Measurements from ENCODE around the gene GRIK4.

DNA sequence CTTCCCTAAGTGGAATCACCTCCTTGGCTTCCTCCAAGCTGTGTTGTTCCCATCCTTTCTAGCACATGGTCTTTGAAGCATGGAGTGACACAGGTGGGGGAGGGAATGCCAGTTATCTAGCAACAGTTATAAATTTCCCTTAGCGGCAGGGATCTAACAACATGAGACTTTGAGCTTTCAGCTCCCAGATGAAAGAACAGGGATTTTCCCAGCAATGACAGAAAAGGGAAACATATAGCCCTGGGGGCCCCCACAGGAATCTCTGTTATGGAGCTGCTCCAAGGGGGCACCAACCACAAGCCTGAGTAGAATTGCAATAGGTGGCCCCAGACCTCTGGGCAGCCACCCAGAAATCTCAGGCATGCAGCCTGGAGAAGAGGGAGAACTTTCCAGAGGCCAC lies 163.0 kb downstream of the GRIK4 start:
- no peak for TF ChIP-seq EZH2 (IDR thresholded peaks at IDR 0.05; ENCODE audit: borderline replicate concordance, insufficient read depth, low read depth, low read length, poor library complexity, severe bottlenecking)
- TF ChIP-seq, protein P1, sequence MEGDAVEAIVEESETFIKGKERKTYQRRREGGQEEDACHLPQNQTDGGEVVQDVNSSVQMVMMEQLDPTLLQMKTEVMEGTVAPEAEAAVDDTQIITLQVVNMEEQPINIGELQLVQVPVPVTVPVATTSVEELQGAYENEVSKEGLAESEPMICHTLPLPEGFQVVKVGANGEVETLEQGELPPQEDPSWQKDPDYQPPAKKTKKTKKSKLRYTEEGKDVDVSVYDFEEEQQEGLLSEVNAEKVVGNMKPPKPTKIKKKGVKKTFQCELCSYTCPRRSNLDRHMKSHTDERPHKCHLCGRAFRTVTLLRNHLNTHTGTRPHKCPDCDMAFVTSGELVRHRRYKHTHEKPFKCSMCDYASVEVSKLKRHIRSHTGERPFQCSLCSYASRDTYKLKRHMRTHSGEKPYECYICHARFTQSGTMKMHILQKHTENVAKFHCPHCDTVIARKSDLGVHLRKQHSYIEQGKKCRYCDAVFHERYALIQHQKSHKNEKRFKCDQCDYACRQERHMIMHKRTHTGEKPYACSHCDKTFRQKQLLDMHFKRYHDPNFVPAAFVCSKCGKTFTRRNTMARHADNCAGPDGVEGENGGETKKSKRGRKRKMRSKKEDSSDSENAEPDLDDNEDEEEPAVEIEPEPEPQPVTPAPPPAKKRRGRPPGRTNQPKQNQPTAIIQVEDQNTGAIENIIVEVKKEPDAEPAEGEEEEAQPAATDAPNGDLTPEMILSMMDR (IDR thresholded peaks at IDR 0.05): no peak
